Dendritic cell treated with granulocyte-macrophage colony-stimulating factor and Interleukin-4, amounts not matched to agents 40 ng/mL and 50 ng/mL, for 4 days (primary cell): Measurements from ENCODE around the gene ABCA3.

Experiments used
- H3K27ac Mint-ChIP-seq: one replicate; pipeline ENCODE4 v1.8.0; 2022; ENCODE audit warnings: mild to moderate bottlenecking, mixed read lengths
- H3K27me3 Mint-ChIP-seq: one replicate; pipeline ENCODE4 v1.8.0; 2022; ENCODE audit warnings: mild to moderate bottlenecking, mixed read lengths
- H3K36me3 Mint-ChIP-seq: one replicate; pipeline ENCODE4 v1.8.0; 2022; ENCODE audit warnings: low read depth, mixed read lengths
- H3K4me1 Mint-ChIP-seq: one replicate; pipeline ENCODE4 v1.8.0; 2022; ENCODE audit warnings: low read depth, mixed read lengths
- H3K4me3 Mint-ChIP-seq: one replicate; pipeline ENCODE4 v1.8.0; 2022; ENCODE audit warnings: mild to moderate bottlenecking, moderate library complexity, mixed read lengths
- H3K9me3 Mint-ChIP-seq: one replicate; pipeline ENCODE4 v1.8.0; 2022; ENCODE audit warnings: mixed read lengths
- intact Hi-C: fragments of 100-400 bp; cut with micrococcal nuclease; formaldehyde crosslinking; loops from one replicate; pipeline ENCODE4 v1.15.0; 2022

ABCA3 gene

DNA sequence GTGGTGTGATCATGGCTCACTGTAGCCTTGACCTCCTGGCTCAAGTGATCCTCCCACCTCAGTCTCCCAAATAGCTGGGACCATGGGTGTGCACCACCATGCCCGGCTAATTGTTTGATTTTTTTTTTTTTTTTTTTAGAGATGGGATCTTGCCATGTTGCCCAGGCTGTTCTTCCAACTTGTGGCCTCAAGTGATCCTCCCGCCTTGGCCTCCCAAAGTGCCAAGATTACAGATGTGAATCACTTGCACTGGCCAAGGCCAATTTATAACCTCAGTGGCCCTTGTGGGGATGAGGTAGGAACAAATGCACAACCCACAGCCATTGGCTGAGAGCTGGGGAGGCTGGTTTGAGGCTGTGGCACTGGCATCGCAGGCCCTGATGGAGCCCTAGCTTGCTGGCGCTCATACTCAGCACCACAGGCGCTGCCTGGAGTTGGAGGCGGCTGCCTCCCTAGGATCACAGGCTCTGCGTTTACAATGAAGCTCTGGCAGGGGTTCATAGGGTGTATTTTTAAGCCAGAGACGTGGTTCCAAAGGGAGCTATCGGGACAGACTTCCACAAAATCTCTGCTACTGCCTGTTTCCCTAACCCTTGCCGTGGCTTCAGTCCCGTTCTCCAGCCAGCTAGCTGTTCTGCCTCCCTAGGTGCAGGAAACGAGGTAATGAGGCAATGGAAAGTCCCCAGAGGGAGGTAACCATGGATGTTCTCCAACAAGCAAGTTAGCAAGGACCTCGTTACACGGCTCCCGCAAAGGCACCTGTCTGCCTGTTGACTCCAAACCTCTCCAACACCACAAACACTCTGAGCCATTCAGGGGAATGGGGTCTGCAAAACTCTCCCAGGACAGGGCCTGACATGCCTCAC is 2.9 kb downstream of the ABCA3 start:
- Mint-ChIP-seq H3K4me1 (peaks cover 8% of the 10 kb centered on the region), H3K27ac (no peak overlapping the region), H3K4me3 (no peak overlapping the region), H3K9me3 (no peaks in the 10 kb centered on the region), H3K27me3 (peaks cover 48% of the 10 kb centered on the region), H3K36me3 (no peaks in the 10 kb centered on the region)
- intact Hi-C loops = no loop called here

DNA sequence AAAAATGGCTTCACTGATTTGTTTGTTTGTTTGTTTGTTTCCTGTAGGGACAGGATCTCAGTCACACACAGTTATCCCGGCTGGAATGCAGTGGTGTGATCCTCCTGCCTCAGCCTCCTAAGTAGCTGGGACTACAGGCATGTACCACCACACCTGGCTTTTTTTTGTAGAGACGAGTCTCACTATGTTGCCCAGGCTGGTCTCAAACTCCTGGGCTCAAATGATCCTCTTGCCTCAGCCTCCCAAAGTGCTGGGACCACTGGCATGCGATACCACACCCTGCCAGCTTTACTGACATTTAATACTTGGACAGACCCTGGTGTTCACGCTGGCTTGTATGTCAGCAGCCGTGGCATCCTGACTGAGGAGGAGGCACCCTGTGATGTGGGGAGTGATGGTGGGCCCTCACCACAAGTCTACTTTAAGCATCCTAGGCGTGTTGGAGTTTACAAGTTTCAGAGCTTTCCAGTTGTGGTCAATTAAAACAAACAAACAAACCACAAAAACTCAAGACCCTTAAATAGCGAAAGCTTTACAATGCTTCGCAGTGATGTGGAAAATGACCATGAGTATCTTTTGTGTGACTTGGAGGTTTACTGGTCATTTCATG is 5.1 kb downstream of the ABCA3 start:
- H3K4me3 Mint-ChIP-seq = no peak overlapping the region
- peaks cover 40% of the 10 kb centered on the region for H3K27me3 Mint-ChIP-seq
- H3K36me3 Mint-ChIP-seq = no peaks in the 10 kb centered on the region
- no peak overlapping the region for H3K27ac Mint-ChIP-seq
- intact Hi-C loops = no loop called here
- H3K4me1 Mint-ChIP-seq = peaks cover 8% of the 10 kb centered on the region
- H3K9me3 Mint-ChIP-seq = no peaks in the 10 kb centered on the region

GRCh38 chr16:2333772-2334379 is 6.7 kb downstream of the ABCA3 start:
- Mint-ChIP-seq H3K4me1 (no peaks in the 10 kb centered on the region), H3K27ac (no peak overlapping the region)
- intact Hi-C loops = no loop called here

GRCh38 chr16:2333231-2333630 is 7.3 kb downstream of the ABCA3 start:
- intact Hi-C loops = no loop called here
- H3K27me3 Mint-ChIP-seq = peaks cover 22% of the 10 kb centered on the region
- H3K36me3 Mint-ChIP-seq = no peaks in the 10 kb centered on the region
- H3K4me1 Mint-ChIP-seq = no peaks in the 10 kb centered on the region
- H3K9me3 Mint-ChIP-seq = no peaks in the 10 kb centered on the region
- H3K4me3 Mint-ChIP-seq = no peak overlapping the region
- H3K27ac Mint-ChIP-seq = no peak overlapping the region

More at GRCh38 chr16:2333772-2334379, 6.7 kb downstream of the ABCA3 start:
- H3K4me3 Mint-ChIP-seq = no peak overlapping the region
- H3K27me3 Mint-ChIP-seq = peaks cover 28% of the 10 kb centered on the region
- H3K36me3 Mint-ChIP-seq = no peaks in the 10 kb centered on the region
- no peaks in the 10 kb centered on the region for H3K9me3 Mint-ChIP-seq

DNA sequence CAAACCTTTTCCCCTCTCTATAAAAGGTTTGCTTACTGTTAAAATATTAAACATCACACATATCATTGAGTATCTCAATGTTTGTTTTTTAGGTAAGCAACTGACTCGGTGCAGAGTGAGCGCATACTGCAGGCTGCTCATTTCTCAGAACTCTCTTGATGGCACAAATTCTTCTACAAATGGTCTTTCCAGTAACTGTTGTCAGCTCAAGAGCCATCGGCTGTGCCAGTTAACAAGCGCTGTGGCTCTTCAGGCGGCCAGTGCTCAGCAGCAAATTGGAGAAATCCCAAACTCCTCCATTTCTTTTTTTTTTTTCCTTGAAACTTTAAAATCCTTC is 8.6 kb downstream of the ABCA3 start:
- H3K27me3 Mint-ChIP-seq = peaks cover 14% of the 10 kb centered on the region
- H3K4me1 Mint-ChIP-seq = no peaks in the 10 kb centered on the region
- no peak overlapping the region for H3K27ac Mint-ChIP-seq
- no peak overlapping the region for H3K4me3 Mint-ChIP-seq
- H3K36me3 Mint-ChIP-seq = no peaks in the 10 kb centered on the region
- no peaks in the 10 kb centered on the region for H3K9me3 Mint-ChIP-seq
- intact Hi-C loops = no loop called here

GRCh38 chr16:2331199-2331930 is 9.2 kb downstream of the ABCA3 start:
- intact Hi-C loops = no loop called here
- Mint-ChIP-seq H3K4me1 (no peaks in the 10 kb centered on the region), H3K4me3 (no peak overlapping the region), H3K9me3 (no peaks in the 10 kb centered on the region), H3K27me3 (peaks cover 13% of the 10 kb centered on the region), H3K27ac (no peak overlapping the region), H3K36me3 (no peaks in the 10 kb centered on the region)

DNA sequence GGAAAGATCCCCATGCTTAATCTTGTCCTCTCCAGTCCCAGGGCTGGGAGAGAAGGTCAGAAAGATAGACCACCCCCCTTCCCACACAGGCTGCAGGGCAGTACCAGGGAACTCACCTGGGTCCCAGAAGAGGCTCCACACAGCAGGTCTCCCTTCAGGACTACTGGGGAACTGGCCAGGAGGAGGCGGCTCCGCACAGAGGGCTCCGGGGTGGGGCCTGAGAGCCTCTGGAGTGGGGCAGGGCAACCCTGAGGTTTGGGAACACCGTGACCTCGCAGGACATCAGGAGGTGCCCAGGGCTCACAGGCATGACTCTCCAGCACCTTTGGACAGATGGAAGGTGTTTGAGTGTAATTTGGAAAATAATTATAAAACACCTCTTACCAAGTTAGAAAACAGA is 11.0 kb downstream of the ABCA3 start:
- no peaks in the 10 kb centered on the region for H3K4me1 Mint-ChIP-seq
- H3K27ac Mint-ChIP-seq = no peak overlapping the region
- H3K36me3 Mint-ChIP-seq = no peaks in the 10 kb centered on the region
- H3K9me3 Mint-ChIP-seq = no peaks in the 10 kb centered on the region
- H3K27me3 Mint-ChIP-seq = peaks cover 7% of the 10 kb centered on the region
- no peak overlapping the region for H3K4me3 Mint-ChIP-seq
- intact Hi-C loops = no loop called here

- Mint-ChIP-seq H3K27me3 (peaks cover 7% of the 10 kb centered on the region), H3K4me3 (no peak overlapping the region), H3K36me3 (no peaks in the 10 kb centered on the region), H3K4me1 (no peaks in the 10 kb centered on the region), H3K9me3 (no peaks in the 10 kb centered on the region), H3K27ac (no peak overlapping the region)
- intact Hi-C loops = no loop called here
Observed at GRCh38 chr16:2328428-2328827, 12.1 kb downstream of the ABCA3 start.

DNA sequence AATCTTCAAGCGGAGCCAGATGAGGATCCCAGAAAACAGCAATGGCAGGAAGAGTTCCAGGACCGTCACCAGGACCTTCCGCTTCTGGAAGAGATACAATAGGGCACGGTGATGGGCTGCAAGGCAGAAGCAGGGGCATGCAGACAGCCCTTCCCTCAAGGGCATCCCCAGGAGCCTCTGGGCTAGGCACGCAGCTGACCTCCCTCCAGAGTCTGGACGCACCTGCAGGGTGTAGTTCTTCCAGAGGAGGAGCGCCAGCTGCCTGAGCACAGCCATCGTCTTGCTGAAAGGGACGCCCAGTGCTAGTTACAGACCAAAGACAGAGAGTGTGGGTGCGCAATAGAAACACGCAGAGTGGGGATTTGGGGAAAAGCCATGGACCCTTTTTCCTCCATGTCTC is 14.3 kb downstream of the ABCA3 start:
- H3K36me3 Mint-ChIP-seq = no peaks in the 10 kb centered on the region
- H3K4me3 Mint-ChIP-seq = no peak overlapping the region
- peaks cover 2% of the 10 kb centered on the region for H3K27me3 Mint-ChIP-seq
- H3K4me1 Mint-ChIP-seq = no peaks in the 10 kb centered on the region
- H3K9me3 Mint-ChIP-seq = no peaks in the 10 kb centered on the region
- intact Hi-C loops = no loop called here
- H3K27ac Mint-ChIP-seq = no peak overlapping the region

- Mint-ChIP-seq H3K4me1 (no peaks in the 10 kb centered on the region), H3K36me3 (no peaks in the 10 kb centered on the region), H3K27me3 (peaks cover 2% of the 10 kb centered on the region), H3K9me3 (no peaks in the 10 kb centered on the region), H3K27ac (no peak overlapping the region), H3K4me3 (no peak overlapping the region)
- intact Hi-C loops = no loop called here
Observed at GRCh38 chr16:2325791-2326190, 14.7 kb downstream of the ABCA3 start.

DNA sequence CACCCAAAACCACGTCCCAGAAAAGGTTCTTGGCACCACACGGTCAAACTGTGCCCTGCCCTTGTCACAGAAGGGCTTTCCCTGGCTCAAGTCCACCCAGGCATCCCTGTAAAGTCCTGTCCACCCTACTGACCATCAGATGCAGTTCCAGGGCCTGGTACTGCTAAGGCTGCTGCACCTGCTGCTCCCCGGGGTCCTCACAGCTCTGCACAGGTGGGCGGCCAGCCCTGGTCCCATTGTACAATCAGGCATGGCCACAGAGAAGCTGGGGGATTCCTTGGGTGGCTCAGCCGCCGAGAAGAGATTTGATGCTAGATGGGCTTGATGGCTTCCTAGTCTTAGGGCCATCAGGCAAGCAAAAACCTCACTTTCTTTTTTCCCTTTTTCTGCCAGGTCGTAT is 15.3 kb downstream of the ABCA3 start:
- H3K4me1 Mint-ChIP-seq = no peaks in the 10 kb centered on the region
- no peak overlapping the region for H3K4me3 Mint-ChIP-seq
- no peaks in the 10 kb centered on the region for H3K27me3 Mint-ChIP-seq
- no peak overlapping the region for H3K27ac Mint-ChIP-seq
- intact Hi-C loops = no loop called here
- H3K9me3 Mint-ChIP-seq = no peaks in the 10 kb centered on the region
- no peaks in the 10 kb centered on the region for H3K36me3 Mint-ChIP-seq

GRCh38 chr16:2324296-2324859 is 16.1 kb downstream of the ABCA3 start:
- Mint-ChIP-seq H3K27me3 (no peaks in the 10 kb centered on the region), H3K9me3 (no peaks in the 10 kb centered on the region), H3K4me3 (no peak overlapping the region), H3K36me3 (no peaks in the 10 kb centered on the region), H3K4me1 (no peaks in the 10 kb centered on the region), H3K27ac (no peak overlapping the region)
- intact Hi-C loops = no loop called here

DNA sequence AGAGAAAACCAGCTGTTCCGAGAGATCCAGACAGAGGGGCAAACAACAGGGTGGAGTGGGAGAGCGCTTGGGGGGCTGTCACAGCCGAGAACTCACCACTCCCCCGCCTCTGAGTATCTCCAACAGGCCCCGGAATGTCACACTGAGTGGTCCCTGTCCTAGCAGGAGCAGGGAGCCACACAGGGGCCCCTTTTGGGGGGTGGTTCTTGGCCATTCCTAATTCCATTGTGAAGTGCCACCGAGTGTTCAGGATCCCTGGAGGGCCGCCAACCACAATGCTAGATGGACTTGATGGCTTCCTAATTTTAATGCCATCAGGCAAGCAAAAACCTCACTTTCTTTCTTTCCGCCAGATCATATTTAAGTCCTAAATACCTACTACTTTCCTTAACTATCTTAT is 16.8 kb downstream of the ABCA3 start:
- Mint-ChIP-seq H3K9me3 (no peaks in the 10 kb centered on the region), H3K4me1 (no peaks in the 10 kb centered on the region), H3K27ac (no peak overlapping the region), H3K4me3 (no peak overlapping the region), H3K27me3 (no peaks in the 10 kb centered on the region), H3K36me3 (no peaks in the 10 kb centered on the region)
- intact Hi-C loops = no loop called here

- intact Hi-C loops = no loop called here
- Mint-ChIP-seq H3K4me3 (no peak overlapping the region), H3K27me3 (no peaks in the 10 kb centered on the region), H3K4me1 (no peaks in the 10 kb centered on the region), H3K9me3 (no peaks in the 10 kb centered on the region), H3K27ac (no peak overlapping the region), H3K36me3 (no peaks in the 10 kb centered on the region)
Observed at GRCh38 chr16:2319606-2320005, 20.9 kb downstream of the ABCA3 start.
